Neural cell (in vitro differentiated cells): ENCODE data around the gene SUSD3. TPM values are rescaled to one million over a fixed set of nuclear protein-coding genes. Genes with fewer than 3 reads are reported as not detected.

Experiments used
- H2AFZ ChIP-seq: fragments of 200-600, 300-800 bp; sonication (generic), shearing (Covaris generic); 2 replicates; pipeline ENCODE4 v1.6.0; 2014; ENCODE audit warnings: low read depth, mild to moderate bottlenecking, antibody characterized with exemption, low read length, moderate library complexity
- H3F3A ChIP-seq: fragments of 200-600 bp; shearing (Covaris generic); 2 replicates; pipeline ENCODE4 v1.6.1; 2016; ENCODE audit warnings: mild to moderate bottlenecking, moderate library complexity, mixed read lengths, antibody characterized with exemption, low read length; ENCODE audit not compliant: insufficient read depth, poor library complexity, severe bottlenecking
- H3K27ac ChIP-seq: fragments of 200-600, 300-800 bp; sonication (generic), shearing (Covaris generic); 2 replicates; pipeline ENCODE4 v1.5.1; 2014; ENCODE audit warnings: mild to moderate bottlenecking, low read length, moderate library complexity
- H3K27me3 ChIP-seq: fragments of 300-800, 200-600 bp; sonication (generic), shearing (Covaris generic); 2 replicates; pipeline ENCODE4 v1.6.0; 2014; ENCODE audit warnings: mild to moderate bottlenecking, low read depth, low read length, moderate library complexity; ENCODE audit not compliant: insufficient read depth
- H3K36me3 ChIP-seq: fragments of 300-800, 200-600 bp; sonication (generic), shearing (Covaris generic); 2 replicates; pipeline ENCODE4 v1.5.1; 2014; ENCODE audit warnings: mild to moderate bottlenecking, antibody characterized with exemption, low read length, moderate library complexity; ENCODE audit not compliant: insufficient read depth
- H3K4me2 ChIP-seq: fragments of 300-800, 200-600 bp; sonication (generic), shearing (Covaris generic); 2 replicates; pipeline ENCODE4 v1.6.0; 2014; ENCODE audit warnings: mild to moderate bottlenecking, low read length
- H3K4me3 ChIP-seq: fragments of 300-800, 200-600 bp; sonication (generic), shearing (Covaris generic); 2 replicates; pipeline ENCODE4 v1.5.1; 2014; ENCODE audit warnings: mild to moderate bottlenecking, low read length, moderate library complexity
- H3K79me2 ChIP-seq: fragments of 200-600 bp; shearing (Covaris generic); replicated peaks from 2 replicates; pipeline ENCODE4 v1.6.0; 2014; ENCODE audit warnings: mild to moderate bottlenecking, low read length, moderate library complexity; ENCODE audit not compliant: insufficient read depth
- H3K9ac ChIP-seq: fragments of 300-800, 200-600 bp; sonication (generic), shearing (Covaris generic); 2 replicates; pipeline ENCODE4 v1.6.1; 2016; ENCODE audit warnings: mild to moderate bottlenecking, low read length, mixed read lengths
- H3K9me2 ChIP-seq: fragments of 200-600 bp; shearing (Covaris generic); 2 replicates; pipeline ENCODE4 v1.6.1; 2016; ENCODE audit warnings: mild to moderate bottlenecking, low read length, mixed read lengths; ENCODE audit not compliant: insufficient read depth
- H3K9me3 ChIP-seq: fragments of 200-600, 300-800 bp; sonication (generic), shearing (Covaris generic); 2 replicates; pipeline ENCODE4 v1.6.1; 2016; ENCODE audit warnings: mild to moderate bottlenecking, mixed run types, low read length, moderate library complexity, mixed read lengths
- H4K20me1 ChIP-seq: fragments of 200-600 bp; shearing (Covaris generic); 2 replicates; pipeline ENCODE4 v1.6.1; 2016; ENCODE audit warnings: mild to moderate bottlenecking, mixed run types; ENCODE audit not compliant: insufficient read depth
- CTCF ChIP-seq: fragments of 450-650 bp; IDR thresholded peaks from 2 replicates; pipeline ENCODE4 v1.5.1; 2014; ENCODE audit warnings: antibody characterized with exemption, mild to moderate bottlenecking, moderate library complexity; ENCODE audit not compliant: poor library complexity, severe bottlenecking
- EP300 ChIP-seq: fragments of 450-650 bp; conservative IDR thresholded peaks from 2 replicates; pipeline ENCODE4 v1.6.1; 2014; ENCODE audit warnings: antibody characterized with exemption, mild to moderate bottlenecking, moderate library complexity; ENCODE audit not compliant: poor library complexity, severe bottlenecking
- EZH2 ChIP-seq: fragments of 200-600, 300-800 bp; shearing (Covaris generic), sonication (generic); IDR thresholded peaks from 2 replicates; pipeline ENCODE4 v1.6.1; 2014; ENCODE audit warnings: antibody characterized with exemption, low read length, borderline replicate concordance, mild to moderate bottlenecking; ENCODE audit not compliant: insufficient read depth, poor library complexity, severe bottlenecking
- MXI1 ChIP-seq: fragments of 450-650 bp; conservative IDR thresholded peaks from 2 replicates; pipeline ENCODE4 v1.6.1; 2014; ENCODE audit warnings: antibody characterized with exemption, mild to moderate bottlenecking; ENCODE audit not compliant: poor library complexity, severe bottlenecking
- POLR2AphosphoS5 ChIP-seq: IDR thresholded peaks from 2 replicates; pipeline ENCODE4 v1.6.1; 2012
- RAD21 ChIP-seq: fragments of 450-650 bp; conservative IDR thresholded peaks from 2 replicates; pipeline ENCODE4 v1.6.1; 2014; ENCODE audit warnings: antibody characterized with exemption, mild to moderate bottlenecking, moderate library complexity
- SMC3 ChIP-seq: fragments of 450-650 bp; conservative IDR thresholded peaks from 2 replicates; pipeline ENCODE4 v1.6.1; 2014; ENCODE audit warnings: antibody characterized with exemption, mild to moderate bottlenecking, moderate library complexity; ENCODE audit not compliant: poor library complexity
- TAF1 ChIP-seq: IDR thresholded peaks from 2 replicates; pipeline ENCODE4 v1.6.1; 2012; ENCODE audit warnings: low read depth
- polyA plus RNA-seq: library from polyadenylated mRNA; depleted of rRNA; stranded (reverse); fragments of >200 nt; gene quantifications from 2 replicates; pipeline ENCODE4 v1.2.3, GENCODE V29; 2014
- TF ChIP-seq, protein P1 (sequence below): IDR thresholded peaks from 2 replicates; pipeline ENCODE4 v1.6.1; 2012; ENCODE audit warnings: borderline replicate concordance

SUSD3 gene
- polyA plus RNA-seq, 1 donor from 2014 or later, result not detected

DNA sequence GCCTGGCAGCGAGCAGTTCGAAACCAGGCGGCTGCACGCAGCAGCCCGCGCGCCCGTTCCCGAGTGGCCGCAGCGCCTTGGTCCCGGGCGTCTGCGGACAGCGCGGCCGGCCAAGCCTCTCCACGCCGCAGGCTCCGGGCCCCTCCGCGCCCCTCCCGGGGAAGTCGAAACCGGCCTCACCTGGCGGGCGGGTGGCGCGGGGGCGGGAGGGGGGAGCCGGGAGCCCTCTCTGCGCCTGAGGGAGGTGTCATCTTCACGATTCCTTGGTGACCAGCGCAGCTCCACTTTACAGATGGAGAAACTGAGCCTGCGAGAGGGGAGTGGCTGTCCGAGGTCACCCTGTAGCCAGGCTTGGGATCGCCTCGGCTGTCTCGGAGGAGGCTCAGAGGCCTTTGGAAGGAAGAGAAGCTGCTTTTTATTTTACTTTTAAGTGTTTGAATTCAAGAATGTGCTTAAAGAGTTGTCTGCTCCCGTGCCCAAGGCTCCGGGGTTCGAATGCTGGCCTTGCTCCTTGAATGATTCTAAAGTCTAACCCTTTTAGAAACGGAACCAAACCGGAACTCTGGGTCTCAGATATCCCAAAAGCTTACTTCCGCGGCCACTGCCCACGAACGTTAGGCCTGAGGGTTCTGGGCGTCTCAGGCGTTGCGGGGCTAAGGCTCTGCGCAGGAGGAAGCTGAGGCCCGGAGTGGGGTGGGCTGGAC, 662 bp downstream of the SUSD3 start:
- no peak for TF ChIP-seq EZH2
- no peak for TF ChIP-seq POLR2AphosphoS5
- TF ChIP-seq MXI1, result no peak
- no peak for TF ChIP-seq EP300
- no peak for TF ChIP-seq RAD21
- no peak for TF ChIP-seq CTCF
- no peak overlapping the region for H3K4me3 ChIP-seq
- no peaks in the 10 kb centered on the region for H3F3A ChIP-seq
- H2AFZ ChIP-seq, result no peak overlapping the region
- no peaks in the 10 kb centered on the region for H3K79me2 ChIP-seq
- no peak overlapping the region for H3K27ac ChIP-seq
- H3K9me3 ChIP-seq, result no peaks in the 10 kb centered on the region
- H3K36me3 ChIP-seq, result no peaks in the 10 kb centered on the region
- H3K9ac ChIP-seq, result no peak overlapping the region
- H3K9me2 ChIP-seq, result no peaks in the 10 kb centered on the region
- H4K20me1 ChIP-seq, result no peaks in the 10 kb centered on the region
- H3K27me3 ChIP-seq, result peaks cover 10% of the 10 kb centered on the region
- H3K4me2 ChIP-seq, result no peak overlapping the region

DNA sequence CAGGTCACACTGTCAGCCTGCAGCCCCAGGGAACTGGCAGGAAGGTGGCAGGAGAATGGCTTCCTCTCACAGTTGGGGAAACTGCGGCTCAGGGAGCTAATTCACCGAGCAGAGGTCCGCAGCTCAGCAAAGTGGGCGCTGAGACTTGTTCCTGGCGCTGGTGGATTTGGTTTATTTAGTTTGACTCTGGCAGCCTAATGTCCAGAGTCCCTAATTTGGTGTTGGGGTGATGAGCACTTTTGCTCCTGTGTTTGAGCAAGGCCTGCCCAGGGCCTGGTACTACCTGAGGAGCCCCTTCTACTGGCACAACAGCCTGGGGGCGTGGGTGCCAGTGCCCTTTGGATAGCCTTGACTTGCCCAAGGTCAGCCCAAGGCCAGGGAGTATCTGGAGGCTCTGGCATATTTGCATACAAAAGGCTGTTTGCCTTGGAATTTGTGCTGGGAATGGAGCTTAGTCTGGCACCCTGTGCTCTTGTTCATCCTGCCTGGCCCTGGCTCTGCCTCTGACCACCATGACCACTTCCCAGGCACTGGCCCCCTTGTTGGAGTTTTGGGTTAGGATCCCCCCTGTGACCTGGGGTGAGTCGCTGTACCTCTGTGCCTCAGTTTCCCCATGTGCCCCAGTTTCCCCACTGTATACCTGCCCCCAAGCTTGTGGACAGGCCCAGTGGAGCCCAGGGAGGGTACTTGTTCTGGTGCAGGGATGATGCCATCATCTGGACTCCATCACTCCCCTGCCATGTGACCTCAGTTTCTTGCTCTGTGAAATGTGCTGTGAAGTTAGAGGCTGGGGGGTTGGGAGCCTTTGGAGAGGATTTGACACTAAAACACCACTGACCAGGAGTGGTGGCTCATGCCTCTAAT, 1.4 kb downstream of the SUSD3 start:
- no peak overlapping the region for H2AFZ ChIP-seq
- H3K9me2 ChIP-seq, result no peaks in the 10 kb centered on the region
- H3K36me3 ChIP-seq, result no peaks in the 10 kb centered on the region
- H3K4me2 ChIP-seq, result no peak overlapping the region
- no peaks in the 10 kb centered on the region for H4K20me1 ChIP-seq
- H3K79me2 ChIP-seq, result no peaks in the 10 kb centered on the region
- TF ChIP-seq, protein P1, sequence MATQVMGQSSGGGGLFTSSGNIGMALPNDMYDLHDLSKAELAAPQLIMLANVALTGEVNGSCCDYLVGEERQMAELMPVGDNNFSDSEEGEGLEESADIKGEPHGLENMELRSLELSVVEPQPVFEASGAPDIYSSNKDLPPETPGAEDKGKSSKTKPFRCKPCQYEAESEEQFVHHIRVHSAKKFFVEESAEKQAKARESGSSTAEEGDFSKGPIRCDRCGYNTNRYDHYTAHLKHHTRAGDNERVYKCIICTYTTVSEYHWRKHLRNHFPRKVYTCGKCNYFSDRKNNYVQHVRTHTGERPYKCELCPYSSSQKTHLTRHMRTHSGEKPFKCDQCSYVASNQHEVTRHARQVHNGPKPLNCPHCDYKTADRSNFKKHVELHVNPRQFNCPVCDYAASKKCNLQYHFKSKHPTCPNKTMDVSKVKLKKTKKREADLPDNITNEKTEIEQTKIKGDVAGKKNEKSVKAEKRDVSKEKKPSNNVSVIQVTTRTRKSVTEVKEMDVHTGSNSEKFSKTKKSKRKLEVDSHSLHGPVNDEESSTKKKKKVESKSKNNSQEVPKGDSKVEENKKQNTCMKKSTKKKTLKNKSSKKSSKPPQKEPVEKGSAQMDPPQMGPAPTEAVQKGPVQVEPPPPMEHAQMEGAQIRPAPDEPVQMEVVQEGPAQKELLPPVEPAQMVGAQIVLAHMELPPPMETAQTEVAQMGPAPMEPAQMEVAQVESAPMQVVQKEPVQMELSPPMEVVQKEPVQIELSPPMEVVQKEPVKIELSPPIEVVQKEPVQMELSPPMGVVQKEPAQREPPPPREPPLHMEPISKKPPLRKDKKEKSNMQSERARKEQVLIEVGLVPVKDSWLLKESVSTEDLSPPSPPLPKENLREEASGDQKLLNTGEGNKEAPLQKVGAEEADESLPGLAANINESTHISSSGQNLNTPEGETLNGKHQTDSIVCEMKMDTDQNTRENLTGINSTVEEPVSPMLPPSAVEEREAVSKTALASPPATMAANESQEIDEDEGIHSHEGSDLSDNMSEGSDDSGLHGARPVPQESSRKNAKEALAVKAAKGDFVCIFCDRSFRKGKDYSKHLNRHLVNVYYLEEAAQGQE, result no peak
- TF ChIP-seq SMC3 (no peak), TAF1 (no peak), CTCF (no peak), RAD21 (no peak), POLR2AphosphoS5 (no peak), EZH2 (no peak), EP300 (no peak)
- no peak overlapping the region for H3K9ac ChIP-seq
- H3K27ac ChIP-seq, result no peak overlapping the region
- H3K9me3 ChIP-seq, result no peaks in the 10 kb centered on the region
- no peak overlapping the region for H3K4me3 ChIP-seq
- H3K27me3 ChIP-seq, result peaks cover 10% of the 10 kb centered on the region
- no peaks in the 10 kb centered on the region for H3F3A ChIP-seq
